Caco-2 (cell line): ENCODE measurements around the gene DPEP3. TPM values are rescaled to one million over a fixed set of nuclear protein-coding genes. Genes with fewer than 3 reads are reported as not detected.

ENCODE experiments used
- BruUV-seq: library from RNA; stranded (reverse); fragments of 400-500 nt; replicated peaks from 2 replicates; lab custom pipeline; 2021; lab: Mats Ljungman, UMichigan
- CTCF ChIA-PET: fragments of 300-600 bp; sonication (Branson Sonifier 250); formaldehyde crosslinking; loops from one replicate; lab custom pipeline; 2022; ENCODE audit warnings: antibody characterized with exemption; lab: Charles Lee
- POLR2A ChIA-PET: fragments of 300-600 bp; sonication (Branson Sonifier 250); formaldehyde crosslinking; loops from one replicate; lab custom pipeline; 2022; ENCODE audit warnings: antibody characterized with exemption; lab: Charles Lee
- DNase-seq, 2 experiments: peaks; one replicate each; pipeline versions ENCODE4 v3.0.0 to v3.0.0-alpha.2; 2020 to 2022
- H3K27me3 ChIP-seq: replicated peaks from 2 replicates; pipeline ENCODE4 v1.6.0; 2011; ENCODE audit warnings: low read length; ENCODE audit not compliant: control insufficient read depth, insufficient read depth
- H3K36me3 ChIP-seq: 2 replicates; pipeline ENCODE4 v1.5.1; 2011; ENCODE audit warnings: low read length; ENCODE audit not compliant: control insufficient read depth, insufficient read depth
- H3K4me1 ChIP-seq: fragments of 250-450 bp; sonication (Bioruptor Pico); 2 replicates; pipeline ENCODE4 v1.5.1; 2020; ENCODE audit warnings: mild to moderate bottlenecking
- H3K4me3 ChIP-seq: 2 replicates; pipeline ENCODE4 v1.5.1; 2011; ENCODE audit warnings: low read depth, mild to moderate bottlenecking, control low read depth, low read length
- H3K9me3 ChIP-seq: fragments of 250-450 bp; sonication (Bioruptor Pico); 2 replicates; pipeline ENCODE4 v1.5.1; 2020; ENCODE audit warnings: mild to moderate bottlenecking, moderate library complexity
- H3K27ac Mint-ChIP-seq: one replicate; pipeline ENCODE4 v1.8.0; 2022; ENCODE audit warnings: mixed read lengths; ENCODE audit not compliant: unreplicated experiment
- H3K27me3 Mint-ChIP-seq: one replicate; pipeline ENCODE4 v1.8.0; 2022; ENCODE audit warnings: mixed read lengths; ENCODE audit not compliant: insufficient read depth, unreplicated experiment
- H3K36me3 Mint-ChIP-seq: one replicate; pipeline ENCODE4 v1.8.0; 2022; ENCODE audit warnings: mild to moderate bottlenecking, mixed read lengths; ENCODE audit not compliant: insufficient read depth, unreplicated experiment
- H3K4me1 Mint-ChIP-seq: one replicate; pipeline ENCODE4 v1.8.0; 2022; ENCODE audit warnings: low read depth, mixed read lengths; ENCODE audit not compliant: unreplicated experiment
- H3K4me3 Mint-ChIP-seq: one replicate; pipeline ENCODE4 v1.8.0; 2022; ENCODE audit warnings: mild to moderate bottlenecking, moderate library complexity, mixed read lengths; ENCODE audit not compliant: unreplicated experiment
- H3K9me3 Mint-ChIP-seq: one replicate; pipeline ENCODE4 v1.8.0; 2022; ENCODE audit warnings: mixed read lengths; ENCODE audit not compliant: unreplicated experiment
- CTCF ChIP-seq, 2 experiments: fragments of 200-600 bp in 1 of 2; IDR thresholded peaks; 1 replicate in 1 of 2; 2 replicates in 1 of 2; pipeline versions ENCODE4 v1.5.1 to v1.8.0; 2011 to 2022; ENCODE audit warnings: antibody characterized with exemption in 1 of 2, control low read depth in 1 of 2, inconsistent platforms in 1 of 2, low read depth in 1 of 2, low read length in 1 of 2, mild to moderate bottlenecking in 1 of 2, moderate library complexity in 1 of 2; ENCODE audit not compliant: insufficient read depth in 1 of 2, severe bottlenecking in 1 of 2, unreplicated experiment in 1 of 2
- intact Hi-C: fragments of 100-400 bp; cut with micrococcal nuclease; formaldehyde crosslinking; loops from one replicate; pipeline ENCODE4 v1.10.0; 2022; ENCODE audit not compliant: unreplicated experiment
- total RNA-seq: library from RNA; stranded (reverse); gene quantifications from 2 replicates; pipeline ENCODE4 v1.2.3, GENCODE V29; 2022

The DPEP3 gene
- total RNA-seq, 1 experiment from 2014 or later = not detected

GRCh38 chr16:67936124-67936879 lies 44.0 kb downstream of the DPEP3 start, which contains the start of gene PSMB10:
PSMB10 (minus strand) TSS chr16:67936850; CDS start chr16:67936749, 101 bp downstream.
- ChIA-PET CTCF (interaction anchor here (0.7 to 4.2 kb wide), 16 partner anchors 8 to 508 kb away, joined by 3 to 47 read pairs (median 4); partner anchors contain the start of genes ACD, LCAT, NRN1L and RANBP10), POLR2A (interaction anchor here (1.0 to 3.1 kb wide), 16 partner anchors 10 to 374 kb away, joined by 3 to 14 read pairs (median 4); partner anchors contain the start of genes ACD, CTCF, DDX28 and DUS2)
- Mint-ChIP-seq H3K4me1 (peaks cover 28% of the 10 kb centered on the region), H3K9me3 (no peaks in the 10 kb centered on the region), H3K4me3 (peak within 1 kb of the TSS; percentile 97), H3K27me3 (no peaks in the 10 kb centered on the region), H3K27ac (peak within 1 kb of the TSS; percentile 95), H3K36me3 (peaks cover 85% of the 10 kb centered on the region)
- H3K36me3 ChIP-seq = no peaks in the 10 kb centered on the region
- peak within 1 kb of the TSS; percentile 87 for H3K4me3 ChIP-seq
- H3K27me3 ChIP-seq = no peaks in the 10 kb centered on the region
- H3K9me3 ChIP-seq = no peaks in the 10 kb centered on the region
- peak in 1 of 2 experiments; percentile 58 for DNase-seq
- intact Hi-C loops = loop anchor here (5.0 to 10.0 kb wide), 2 partner anchors 374 to 412 kb away; partner anchors contain the start of genes CTCF and RIPOR1
- peaks cover 16% of the 10 kb centered on the region for H3K4me1 ChIP-seq
- TSS peak; percentile 72 for BruUV-seq
- TF ChIP-seq CTCF (IDR thresholded peaks at IDR 0.05; ENCODE audit: insufficient read depth in 1 of 2, low read depth in 1 of 2, low read length in 1 of 2, severe bottlenecking in 1 of 2, unreplicated experiment in 1 of 2) = no peak

DNA sequence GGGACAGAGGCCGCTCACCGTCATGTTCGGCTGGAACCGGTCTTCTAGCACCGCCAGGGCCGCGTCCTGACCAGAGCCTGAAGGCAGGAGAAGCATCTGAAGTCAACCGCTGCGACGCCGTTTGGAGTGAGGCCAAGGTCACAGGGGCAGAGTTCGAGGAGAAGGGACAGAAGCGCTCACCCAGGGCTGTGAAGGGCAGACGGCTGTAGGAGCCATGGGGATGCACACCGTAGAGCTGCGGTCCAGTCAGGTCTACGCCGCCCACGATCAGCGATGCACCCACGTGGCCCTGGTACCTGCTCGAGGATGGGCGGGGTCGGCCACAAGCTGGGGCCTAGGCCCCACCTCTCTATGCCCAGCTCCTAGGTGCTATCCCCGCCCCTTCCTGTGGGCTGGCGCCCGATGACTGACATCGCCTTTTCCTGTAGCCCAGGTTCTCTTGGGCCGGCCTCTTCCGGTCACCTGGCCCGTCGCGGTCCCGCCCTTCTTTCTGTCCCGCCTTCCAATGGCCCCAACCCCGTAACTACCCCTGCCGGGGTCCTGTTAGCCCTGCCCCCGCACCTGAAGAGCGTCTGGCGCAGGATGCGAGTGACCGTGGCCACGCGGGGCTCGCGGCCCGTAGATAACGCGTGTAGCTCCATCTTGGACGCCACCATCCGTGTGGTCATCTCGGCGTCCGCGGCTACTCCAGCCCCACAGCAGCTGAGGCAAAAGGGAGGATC lies 44.7 kb downstream of the DPEP3 start:
- peak overlapping the region; percentile 87 for H3K4me3 ChIP-seq
- intact Hi-C loops = loop anchor here (1.0 to 10.0 kb wide), 5 partner anchors 33 to 411 kb away; partner anchors contain the start of genes CTCF, NUTF2, PSKH1 and RIPOR1
- BruUV-seq = no TSS peak
- POLR2A ChIA-PET = interaction anchor here (0.5 to 3.1 kb wide), 21 partner anchors 9 to 394 kb away, joined by 3 to 14 read pairs (median 4); partner anchors contain the start of genes ACD, CTCF, DDX28 and DUS2
- H3K27me3 ChIP-seq = no peaks in the 10 kb centered on the region
- TF ChIP-seq CTCF (IDR thresholded peaks at IDR 0.05; ENCODE audit: insufficient read depth in 1 of 2, low read depth in 1 of 2, low read length in 1 of 2, severe bottlenecking in 1 of 2, unreplicated experiment in 1 of 2) = no peak
- H3K27me3 Mint-ChIP-seq = no peaks in the 10 kb centered on the region
- H3K36me3 Mint-ChIP-seq = peaks cover 81% of the 10 kb centered on the region
- peaks cover 28% of the 10 kb centered on the region for H3K4me1 Mint-ChIP-seq
- CTCF ChIA-PET = interaction anchor here (0.7 to 4.2 kb wide), 17 partner anchors 8 to 507 kb away, joined by 3 to 47 read pairs (median 4); partner anchors contain the start of genes ACD, LCAT, NRN1L and RANBP10
- H3K4me1 ChIP-seq = peaks cover 16% of the 10 kb centered on the region
- no peaks in the 10 kb centered on the region for H3K9me3 ChIP-seq
- H3K36me3 ChIP-seq = no peaks in the 10 kb centered on the region; the same call in 1 of the 2 replicates
- H3K9me3 Mint-ChIP-seq = no peaks in the 10 kb centered on the region
- DNase-seq = peak; percentile 99
- peak overlapping the region; percentile 97 for H3K4me3 Mint-ChIP-seq
- H3K27ac Mint-ChIP-seq = peak overlapping the region; percentile 95
